ENCODE results near the gene PTPN23. TPM values are rescaled to one million over a fixed set of nuclear protein-coding genes. Genes with fewer than 3 reads are reported as not detected.

Gene PTPN23
- total and polyA plus RNA-seq, 12 donors = 9.2 to 23.4 (median 19.6) TPM

DNA sequence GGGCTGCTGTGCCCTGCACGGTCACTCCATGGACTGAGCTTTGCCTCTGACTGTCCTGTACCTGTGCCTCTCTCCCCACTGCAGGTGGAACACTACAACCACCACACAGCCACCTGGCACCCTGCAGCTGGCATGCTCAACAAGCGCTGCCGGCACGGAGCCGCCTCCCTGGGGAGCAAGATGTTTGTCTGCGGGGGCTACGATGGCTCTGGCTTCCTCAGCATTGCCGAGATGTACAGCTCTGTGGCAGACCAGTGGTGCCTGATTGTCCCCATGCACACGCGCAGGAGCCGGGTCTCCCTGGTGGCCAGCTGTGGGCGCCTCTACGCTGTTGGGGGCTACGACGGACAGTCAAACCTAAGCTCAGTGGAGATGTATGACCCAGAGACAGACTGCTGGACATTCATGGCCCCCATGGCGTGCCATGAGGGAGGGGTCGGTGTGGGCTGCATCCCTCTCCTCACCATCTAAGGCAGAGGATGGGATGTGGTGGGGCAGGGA is 37.3 kb upstream of the PTPN23 start:
- Histone ChIP-seq H3K36me3 (peaks cover 0 to 81% (median 38%) of the 10 kb centered on the region in 9 donors), H3K9me3 (no peaks in the 10 kb centered on the region), H3K27ac (no peak overlapping the region), H3K4me3 (no peak overlapping the region), H3K4me1 (peaks cover 0 to 27% (median 4%) of the 10 kb centered on the region in 9 donors), H3K27me3 (no peaks in the 10 kb centered on the region)
- 93 to 94% methylated on average over 17 of the region's 17 CpGs for WGBS, 2 donors
- intact Hi-C loops (cut with DNase I) = no loop called here
- TF ChIP-seq, protein P1, sequence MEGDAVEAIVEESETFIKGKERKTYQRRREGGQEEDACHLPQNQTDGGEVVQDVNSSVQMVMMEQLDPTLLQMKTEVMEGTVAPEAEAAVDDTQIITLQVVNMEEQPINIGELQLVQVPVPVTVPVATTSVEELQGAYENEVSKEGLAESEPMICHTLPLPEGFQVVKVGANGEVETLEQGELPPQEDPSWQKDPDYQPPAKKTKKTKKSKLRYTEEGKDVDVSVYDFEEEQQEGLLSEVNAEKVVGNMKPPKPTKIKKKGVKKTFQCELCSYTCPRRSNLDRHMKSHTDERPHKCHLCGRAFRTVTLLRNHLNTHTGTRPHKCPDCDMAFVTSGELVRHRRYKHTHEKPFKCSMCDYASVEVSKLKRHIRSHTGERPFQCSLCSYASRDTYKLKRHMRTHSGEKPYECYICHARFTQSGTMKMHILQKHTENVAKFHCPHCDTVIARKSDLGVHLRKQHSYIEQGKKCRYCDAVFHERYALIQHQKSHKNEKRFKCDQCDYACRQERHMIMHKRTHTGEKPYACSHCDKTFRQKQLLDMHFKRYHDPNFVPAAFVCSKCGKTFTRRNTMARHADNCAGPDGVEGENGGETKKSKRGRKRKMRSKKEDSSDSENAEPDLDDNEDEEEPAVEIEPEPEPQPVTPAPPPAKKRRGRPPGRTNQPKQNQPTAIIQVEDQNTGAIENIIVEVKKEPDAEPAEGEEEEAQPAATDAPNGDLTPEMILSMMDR (IDR thresholded peaks at IDR 0.05) = no peak
- DNase-seq (no peak), ATAC-seq (no peak)

DNA sequence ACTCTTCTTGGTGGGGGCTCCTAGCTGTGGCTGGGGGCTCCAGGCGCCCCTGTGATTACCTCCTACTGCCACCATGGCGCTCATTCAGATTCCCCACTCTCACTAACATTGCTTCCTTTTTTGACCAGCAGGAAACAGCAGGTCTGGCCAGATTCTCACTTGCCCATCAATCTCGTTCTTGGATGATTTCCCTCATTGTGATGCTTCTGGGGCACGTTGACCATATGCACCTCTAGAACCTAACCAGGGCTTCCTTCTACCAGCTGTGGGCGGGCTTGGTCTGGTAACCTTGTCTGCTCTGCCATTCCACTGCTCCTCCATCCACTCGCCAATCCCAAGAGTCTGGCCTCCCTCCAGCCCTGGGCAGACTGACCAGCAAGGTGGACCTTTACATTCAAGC is 35.9 kb upstream of the PTPN23 start:
- Histone ChIP-seq H3K4me1 (peaks cover 0 to 27% (median 4%) of the 10 kb centered on the region in 9 donors), H3K36me3 (peaks cover 0 to 66% (median 32%) of the 10 kb centered on the region in 9 donors), H3K4me3 (no peak overlapping the region), H3K27me3 (no peaks in the 10 kb centered on the region), H3K27ac (no peak overlapping the region), H3K9me3 (no peaks in the 10 kb centered on the region)
- 84 to 85% methylated on average over 6 of the region's 6 CpGs for WGBS, 2 donors
- intact Hi-C loops (cut with DNase I) = no loop called here
- DNase-seq = no peak
- TF ChIP-seq, protein P1 (IDR thresholded peaks at IDR 0.05) = no peak
- ATAC-seq = peak in 1 of 8 donors; percentile 30

DNA sequence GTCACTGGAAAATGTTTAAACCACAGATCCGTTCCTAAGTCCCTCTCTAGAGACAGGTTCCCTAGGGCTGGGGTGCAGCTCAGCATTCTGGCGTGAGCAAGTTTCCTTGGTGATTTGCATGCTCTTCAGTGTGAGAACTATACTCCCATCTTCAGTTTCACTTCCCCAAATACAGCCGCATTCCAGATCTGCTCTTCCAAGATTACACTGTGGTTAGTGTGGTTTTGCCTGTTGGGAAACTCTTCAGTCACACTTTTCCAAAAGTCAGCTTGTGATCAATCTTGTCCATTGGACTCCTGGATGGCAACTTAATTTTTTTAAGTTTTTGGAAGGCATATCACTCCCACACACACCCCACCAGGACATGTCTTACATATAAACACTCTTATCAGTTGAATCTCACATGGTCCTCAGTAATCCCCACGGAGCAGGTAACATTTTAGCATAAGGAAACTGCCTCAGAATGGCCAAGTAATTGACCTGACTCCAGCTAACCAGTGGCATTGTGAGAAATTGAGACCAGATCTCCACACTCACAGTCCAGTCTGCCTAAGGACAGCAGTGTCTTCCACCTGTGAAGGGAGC is 33.5 kb upstream of the PTPN23 start:
- Histone ChIP-seq H3K4me1 (peaks cover 0 to 27% (median 4%) of the 10 kb centered on the region in 9 donors), H3K4me3 (no peak overlapping the region), H3K27ac (no peak overlapping the region), H3K9me3 (no peaks in the 10 kb centered on the region), H3K27me3 (no peaks in the 10 kb centered on the region), H3K36me3 (peaks cover 0 to 43% (median 28%) of the 10 kb centered on the region in 9 donors)
- 69 to 73% methylated on average over 4 of the region's 4 CpGs for WGBS, 2 donors
- intact Hi-C loops (cut with DNase I) = no loop called here
- TF ChIP-seq, protein P1 (IDR thresholded peaks at IDR 0.05) = no peak
- ATAC-seq = peak in 2 of 8 donors; percentile 37 to 50
- no peak for DNase-seq

DNA sequence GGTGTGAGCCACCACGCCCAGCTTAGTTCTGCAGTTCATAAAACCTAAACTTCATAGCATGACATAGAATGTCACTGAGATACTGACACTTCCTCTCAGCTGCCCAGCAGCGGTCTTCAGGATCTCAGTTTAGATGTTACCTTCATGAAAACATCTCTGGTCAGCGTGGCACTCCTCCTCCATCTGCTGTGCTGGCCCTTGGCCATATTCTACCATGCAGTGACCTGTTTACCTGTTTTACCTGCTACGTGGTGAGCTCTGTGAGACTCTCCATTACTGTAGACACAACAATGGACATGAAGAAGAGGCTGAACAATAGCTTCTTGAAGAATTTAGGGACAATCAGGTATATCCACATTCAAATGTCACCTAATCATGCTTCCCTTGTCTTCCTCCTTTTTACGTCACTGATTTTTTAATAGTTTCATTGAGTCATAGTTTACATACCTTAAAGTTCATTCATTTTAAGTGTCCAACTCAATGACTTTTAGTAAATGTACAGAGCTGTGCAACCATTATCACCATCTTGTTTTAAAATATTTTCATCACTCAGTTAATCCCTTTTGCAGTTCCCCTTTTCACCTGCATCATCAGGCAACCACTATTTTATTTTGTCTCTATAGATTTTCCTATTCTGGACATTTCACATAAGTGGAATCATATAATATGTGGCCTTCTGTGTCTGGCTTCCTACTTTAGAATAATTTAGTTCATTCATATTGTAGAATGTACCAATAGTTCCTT is 32.2 kb upstream of the PTPN23 start:
- Histone ChIP-seq H3K36me3 (peaks cover 0 to 30% (median 15%) of the 10 kb centered on the region in 9 donors), H3K4me1 (peaks cover 0 to 27% (median 4%) of the 10 kb centered on the region in 9 donors), H3K9me3 (no peaks in the 10 kb centered on the region), H3K27me3 (no peaks in the 10 kb centered on the region), H3K27ac (no peak overlapping the region), H3K4me3 (no peak overlapping the region)
- WGBS, 2 donors = 92 to 94% methylated on average over 5 of the region's 5 CpGs
- TF ChIP-seq, protein P1 (IDR thresholded peaks at IDR 0.05) = no peak
- ATAC-seq = no peak
- no peak for DNase-seq
- intact Hi-C loops (cut with DNase I) = no loop called here
